SK-N-SH treated with all-trans-retinoic acid at 6 μM for 48 hours (cell line): ENCODE measurements around the gene R3HDML.

Experiments used
- ATAC-seq: fragments of 200-7000 bp; cut with Tn5 transposase; 3 replicates; pipeline ENCODE4 v1.9.1; 2020; ENCODE audit warnings: mild to moderate bottlenecking, moderate library complexity
- ARNTL ChIP-seq: fragments of 450-650 bp; formaldehyde crosslinking; IDR thresholded peaks from 2 replicates; pipeline ENCODE4 v1.5.0; 2020; ENCODE audit warnings: low read depth, mild to moderate bottlenecking, moderate library complexity, borderline replicate concordance
- CREB5 ChIP-seq: fragments of 250-450 bp; sonication (Bioruptor Pico); IDR thresholded peaks from 2 replicates; pipeline ENCODE4 v1.5.1; 2020; ENCODE audit warnings: low read depth, mild to moderate bottlenecking, moderate library complexity
- ESRRG ChIP-seq: fragments of 250-450 bp; sonication (Bioruptor Pico); IDR thresholded peaks from 2 replicates; pipeline ENCODE4 v1.6.1; 2021; ENCODE audit warnings: mild to moderate bottlenecking
- GLIS3 ChIP-seq: fragments of 250-450 bp; sonication (Bioruptor Pico); IDR thresholded peaks from 2 replicates; pipeline ENCODE4 v1.5.0; 2020; ENCODE audit warnings: mild to moderate bottlenecking, moderate library complexity
- OSR1 ChIP-seq: fragments of 250-450 bp; sonication (Bioruptor Pico); IDR thresholded peaks from 2 replicates; pipeline ENCODE4 v1.8.0; 2022; ENCODE audit warnings: moderate library complexity, mild to moderate bottlenecking, inconsistent platforms
- POU6F1 ChIP-seq: fragments of 250-450 bp; sonication (Bioruptor Pico); IDR thresholded peaks from 2 replicates; pipeline ENCODE4 v1.8.0; 2021; ENCODE audit warnings: low read depth, mild to moderate bottlenecking, moderate library complexity, borderline replicate concordance
- PPARA ChIP-seq: fragments of 250-450 bp; sonication (Bioruptor Pico); IDR thresholded peaks from 2 replicates; pipeline ENCODE4 v1.5.0; 2020; ENCODE audit warnings: mild to moderate bottlenecking, borderline replicate concordance
- RARB ChIP-seq: fragments of 250-450 bp; sonication (Bioruptor Pico); IDR thresholded peaks from 2 replicates; pipeline ENCODE4 v1.8.0; 2021; ENCODE audit warnings: mild to moderate bottlenecking, moderate library complexity
- SNAI2 ChIP-seq: fragments of 250-450 bp; sonication (Bioruptor Pico); IDR thresholded peaks from 2 replicates; pipeline ENCODE4 v1.5.0; 2020; ENCODE audit warnings: mild to moderate bottlenecking, moderate library complexity
- TCF4 ChIP-seq: fragments of 250-450 bp; sonication (Bioruptor Pico); IDR thresholded peaks from 2 replicates; pipeline ENCODE4 v1.8.0; 2021; ENCODE audit warnings: mild to moderate bottlenecking, moderate library complexity, borderline replicate concordance
- TOX ChIP-seq: fragments of 250-450 bp; sonication (Bioruptor Pico); IDR thresholded peaks from 2 replicates; pipeline ENCODE4 v1.8.0; 2021; ENCODE audit warnings: mild to moderate bottlenecking, moderate library complexity, borderline replicate concordance
- TSHZ2 ChIP-seq: fragments of 250-450 bp; sonication (Bioruptor Pico); IDR thresholded peaks from 2 replicates; pipeline ENCODE4 v1.5.0; 2020; ENCODE audit warnings: mild to moderate bottlenecking, moderate library complexity
- ZC3H10 ChIP-seq: fragments of 250-450 bp; sonication (Bioruptor Pico); IDR thresholded peaks from 2 replicates; pipeline ENCODE4 v1.5.1; 2021; ENCODE audit warnings: mild to moderate bottlenecking, moderate library complexity
- ZFP3 ChIP-seq: fragments of 250-450 bp; sonication (Bioruptor Pico); IDR thresholded peaks from 2 replicates; pipeline ENCODE4 v1.5.0; 2020; ENCODE audit warnings: mild to moderate bottlenecking, moderate library complexity
- ZNF565 ChIP-seq: fragments of 450-650 bp; formaldehyde crosslinking; conservative IDR thresholded peaks from 2 replicates; pipeline ENCODE4 v1.5.0; 2020; ENCODE audit warnings: low read depth, mild to moderate bottlenecking, moderate library complexity
- ZNF70 ChIP-seq: fragments of 450-650 bp; formaldehyde crosslinking; IDR thresholded peaks from 2 replicates; pipeline ENCODE4 v1.5.0; 2020; ENCODE audit warnings: mild to moderate bottlenecking, moderate library complexity
- ZNF8 ChIP-seq: fragments of 450-650 bp; formaldehyde crosslinking; IDR thresholded peaks from 2 replicates; pipeline ENCODE4 v1.5.0; 2020; ENCODE audit warnings: mild to moderate bottlenecking, moderate library complexity
- TF ChIP-seq, protein P1 (sequence below): fragments of 250-450 bp; sonication (Bioruptor Pico); IDR thresholded peaks from 2 replicates; pipeline ENCODE4 v1.5.1; 2021; ENCODE audit warnings: mild to moderate bottlenecking, moderate library complexity

Gene R3HDML

DNA sequence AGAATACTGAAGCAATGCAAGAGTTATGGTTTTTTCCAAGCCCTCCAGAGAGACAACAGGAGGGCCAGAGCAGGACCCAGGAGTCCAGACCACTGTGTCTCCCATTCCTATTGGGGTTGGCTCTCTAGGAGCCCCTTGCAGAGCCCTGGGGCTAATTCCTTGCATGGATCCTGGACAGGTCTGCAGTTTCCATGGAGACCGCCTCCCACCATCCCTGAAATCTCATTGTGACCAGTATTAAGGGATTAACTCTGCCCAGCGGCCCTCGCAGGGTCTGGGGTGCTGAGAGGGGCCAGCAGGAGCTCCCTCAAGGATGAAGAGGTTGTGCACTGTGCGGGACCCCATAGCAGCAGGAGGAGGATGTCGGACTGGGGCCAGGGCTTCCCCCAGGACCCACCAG is 53.4 kb downstream of the R3HDML start:
- TF ChIP-seq PPARA (CRISPR knock-in tag): no peak
- TF ChIP-seq CREB5 (CRISPR knock-in tag): no peak
- no peak for TF ChIP-seq ZNF565 (CRISPR knock-in tag)
- no peak for TF ChIP-seq ZNF8 (CRISPR knock-in tag)
- TF ChIP-seq TSHZ2 (CRISPR knock-in tag): no peak
- no peak for TF ChIP-seq ZNF70 (CRISPR knock-in tag)
- TF ChIP-seq ESRRG (CRISPR knock-in tag): no peak
- no peak for ATAC-seq

GRCh38 chr20:44392088-44392775 is 55.4 kb downstream of the R3HDML start:
- TF ChIP-seq TSHZ2 (CRISPR knock-in tag) (no peak), ESRRG (CRISPR knock-in tag) (no peak), TOX (no peak), TCF4 (CRISPR knock-in tag) (no peak), ZNF70 (CRISPR knock-in tag) (no peak), OSR1 (CRISPR knock-in tag) (no peak), ZC3H10 (no peak), ZNF8 (CRISPR knock-in tag) (no peak), CREB5 (CRISPR knock-in tag) (no peak), RARB (CRISPR knock-in tag) (no peak), ZNF565 (CRISPR knock-in tag) (no peak), PPARA (CRISPR knock-in tag) (no peak), POU6F1 (CRISPR knock-in tag) (no peak), ZFP3 (no peak), ARNTL (no peak), GLIS3 (no peak), SNAI2 (CRISPR knock-in tag) (no peak)
- TF ChIP-seq, protein P1, sequence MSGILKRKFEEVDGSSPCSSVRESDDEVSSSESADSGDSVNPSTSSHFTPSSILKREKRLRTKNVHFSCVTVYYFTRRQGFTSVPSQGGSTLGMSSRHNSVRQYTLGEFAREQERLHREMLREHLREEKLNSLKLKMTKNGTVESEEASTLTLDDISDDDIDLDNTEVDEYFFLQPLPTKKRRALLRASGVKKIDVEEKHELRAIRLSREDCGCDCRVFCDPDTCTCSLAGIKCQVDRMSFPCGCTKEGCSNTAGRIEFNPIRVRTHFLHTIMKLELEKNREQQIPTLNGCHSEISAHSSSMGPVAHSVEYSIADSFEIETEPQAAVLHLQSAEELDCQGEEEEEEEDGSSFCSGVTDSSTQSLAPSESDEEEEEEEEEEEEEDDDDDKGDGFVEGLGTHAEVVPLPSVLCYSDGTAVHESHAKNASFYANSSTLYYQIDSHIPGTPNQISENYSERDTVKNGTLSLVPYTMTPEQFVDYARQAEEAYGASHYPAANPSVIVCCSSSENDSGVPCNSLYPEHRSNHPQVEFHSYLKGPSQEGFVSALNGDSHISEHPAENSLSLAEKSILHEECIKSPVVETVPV (CRISPR knock-in tag): no peak
- ATAC-seq: no peak
